Measurements from ENCODE around the gene ZSWIM8. TPM values are rescaled to one million over a fixed set of nuclear protein-coding genes. Genes with fewer than 3 reads are reported as not detected.
"Not testable (repeated sequence)": the region's sequence is repeated elsewhere in the genome, so short reads cannot be mapped to it uniquely, and the experiment has no call there.

The ZSWIM8 gene
- total RNA-seq, 1 donor from 2014 or later = 66.7 TPM

DNA sequence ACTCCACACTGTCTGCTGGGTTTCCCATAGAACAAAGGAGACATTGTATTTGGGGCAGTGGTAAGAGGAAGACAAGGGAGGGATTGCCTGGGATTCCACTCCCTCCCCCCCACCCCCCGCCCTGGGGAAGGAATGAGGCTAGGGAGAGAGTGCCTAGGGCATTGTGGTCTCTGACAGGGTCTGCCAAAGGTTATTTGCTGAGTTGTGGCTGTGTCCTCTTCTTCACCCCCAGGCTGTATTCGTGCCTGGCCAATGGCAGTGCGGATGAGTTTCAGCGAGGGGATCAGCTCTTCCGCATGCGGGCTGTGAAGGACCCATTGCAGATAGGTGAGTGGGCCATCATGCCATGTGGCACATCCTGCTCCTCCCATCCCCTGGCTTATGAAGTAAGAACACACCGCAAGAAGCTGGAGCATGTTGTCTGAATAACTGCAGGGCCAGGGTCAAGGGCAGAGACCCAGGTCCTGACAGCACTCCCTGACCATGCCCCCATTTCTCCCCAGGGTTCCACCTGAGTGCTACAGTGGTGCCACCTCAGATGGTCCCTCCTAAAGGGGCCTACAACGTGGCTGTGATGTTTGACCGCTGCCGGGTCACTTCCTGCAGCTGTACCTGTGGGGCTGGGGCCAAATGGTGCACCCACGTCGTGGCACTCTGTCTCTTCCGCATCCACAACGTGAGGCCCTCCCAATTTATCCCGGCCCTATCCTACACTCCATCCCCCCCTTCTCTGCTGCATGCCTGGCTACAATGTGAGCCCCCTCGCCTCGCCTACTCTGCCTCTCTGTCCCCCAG is 3.7 kb downstream of the ZSWIM8 start:
- peaks cover 1% of the 10 kb centered on the region for H3K36me3 ChIP-seq (ENCODE audit: control insufficient read depth, insufficient read depth, low read length)
- TF ChIP-seq, protein P1, sequence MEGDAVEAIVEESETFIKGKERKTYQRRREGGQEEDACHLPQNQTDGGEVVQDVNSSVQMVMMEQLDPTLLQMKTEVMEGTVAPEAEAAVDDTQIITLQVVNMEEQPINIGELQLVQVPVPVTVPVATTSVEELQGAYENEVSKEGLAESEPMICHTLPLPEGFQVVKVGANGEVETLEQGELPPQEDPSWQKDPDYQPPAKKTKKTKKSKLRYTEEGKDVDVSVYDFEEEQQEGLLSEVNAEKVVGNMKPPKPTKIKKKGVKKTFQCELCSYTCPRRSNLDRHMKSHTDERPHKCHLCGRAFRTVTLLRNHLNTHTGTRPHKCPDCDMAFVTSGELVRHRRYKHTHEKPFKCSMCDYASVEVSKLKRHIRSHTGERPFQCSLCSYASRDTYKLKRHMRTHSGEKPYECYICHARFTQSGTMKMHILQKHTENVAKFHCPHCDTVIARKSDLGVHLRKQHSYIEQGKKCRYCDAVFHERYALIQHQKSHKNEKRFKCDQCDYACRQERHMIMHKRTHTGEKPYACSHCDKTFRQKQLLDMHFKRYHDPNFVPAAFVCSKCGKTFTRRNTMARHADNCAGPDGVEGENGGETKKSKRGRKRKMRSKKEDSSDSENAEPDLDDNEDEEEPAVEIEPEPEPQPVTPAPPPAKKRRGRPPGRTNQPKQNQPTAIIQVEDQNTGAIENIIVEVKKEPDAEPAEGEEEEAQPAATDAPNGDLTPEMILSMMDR (IDR thresholded peaks at IDR 0.05; ENCODE audit: insufficient read depth, low read length, poor library complexity, severe bottlenecking) = no peak

DNA sequence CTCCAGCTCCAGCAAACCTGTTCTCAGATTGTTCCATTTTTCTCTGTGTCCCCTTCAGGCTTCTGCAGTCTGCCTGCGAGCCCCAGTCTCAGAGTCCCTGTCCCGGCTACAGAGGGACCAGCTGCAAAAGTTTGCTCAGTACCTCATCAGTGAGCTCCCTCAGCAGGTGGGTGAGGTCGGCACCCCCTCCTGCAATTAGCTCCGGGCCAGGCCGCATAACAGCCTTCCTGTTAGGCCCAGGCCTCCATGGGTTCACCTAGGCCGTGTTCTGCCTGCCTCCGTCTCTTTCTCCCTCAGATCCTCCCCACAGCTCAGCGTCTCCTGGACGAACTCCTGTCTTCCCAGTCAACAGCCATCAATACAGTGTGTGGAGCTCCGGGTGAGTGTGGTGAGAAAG is 4.3 kb downstream of the ZSWIM8 start:
- no peak for DNase-seq (ENCODE audit: low read depth)
- TF ChIP-seq, protein P1 (IDR thresholded peaks at IDR 0.05; ENCODE audit: insufficient read depth, low read length, poor library complexity, severe bottlenecking) = no peak
- Histone ChIP-seq H3K4me3 (ENCODE audit: low read depth, low read length) (no peak overlapping the region), H3K36me3 (ENCODE audit: control insufficient read depth, insufficient read depth, low read length) (peaks cover 1% of the 10 kb centered on the region), H3K27me3 (ENCODE audit: control insufficient read depth, insufficient read depth, low read length) (no peaks in the 10 kb centered on the region)

More for the DNA sequence above, 3.7 kb downstream of the ZSWIM8 start:
- no peak for DNase-seq (ENCODE audit: low read depth)
- Histone ChIP-seq H3K4me3 (ENCODE audit: low read depth, low read length) (no peak overlapping the region), H3K27me3 (ENCODE audit: control insufficient read depth, insufficient read depth, low read length) (no peaks in the 10 kb centered on the region)

DNA sequence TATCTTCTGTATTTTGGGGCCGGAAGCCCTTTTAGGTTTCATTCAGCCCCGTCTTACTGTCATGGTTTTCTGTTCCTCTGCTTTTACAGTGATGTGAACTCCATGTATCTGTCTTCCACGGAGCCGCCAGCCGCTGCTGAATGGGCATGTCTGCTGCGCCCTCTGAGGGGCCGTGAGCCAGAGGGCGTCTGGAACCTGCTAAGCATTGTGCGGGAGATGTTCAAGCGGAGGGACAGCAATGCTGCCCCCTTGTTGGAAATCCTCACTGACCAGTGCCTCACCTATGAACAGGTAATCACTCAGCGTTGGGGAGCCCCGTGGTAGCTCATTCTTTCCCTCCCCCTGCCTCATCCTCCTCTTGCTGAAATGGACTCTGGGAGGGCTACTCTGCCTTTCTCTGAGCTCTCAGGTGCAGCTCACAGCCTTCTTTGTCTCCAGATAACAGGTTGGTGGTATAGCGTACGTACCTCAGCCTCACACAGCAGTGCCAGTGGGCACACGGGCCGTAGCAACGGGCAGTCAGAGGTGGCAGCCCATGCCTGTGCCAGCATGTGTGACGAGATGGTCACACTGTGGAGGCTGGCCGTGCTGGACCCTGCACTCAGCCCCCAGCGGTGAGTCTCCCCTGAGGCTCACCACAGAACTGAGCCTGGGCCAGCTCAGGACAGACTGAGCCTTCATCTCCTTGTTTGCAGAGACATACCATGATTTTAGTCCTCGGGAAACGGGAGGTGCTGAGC is 5.7 kb downstream of the ZSWIM8 start:
- Histone ChIP-seq H3K36me3 (ENCODE audit: control insufficient read depth, insufficient read depth, low read length) (peaks cover 1% of the 10 kb centered on the region), H3K4me3 (ENCODE audit: low read depth, low read length) (no peak overlapping the region), H3K27me3 (ENCODE audit: control insufficient read depth, insufficient read depth, low read length) (no peaks in the 10 kb centered on the region)
- no peak for DNase-seq (ENCODE audit: low read depth)
- TF ChIP-seq, protein P1 (IDR thresholded peaks at IDR 0.05; ENCODE audit: insufficient read depth, low read length, poor library complexity, severe bottlenecking) = no peak

DNA sequence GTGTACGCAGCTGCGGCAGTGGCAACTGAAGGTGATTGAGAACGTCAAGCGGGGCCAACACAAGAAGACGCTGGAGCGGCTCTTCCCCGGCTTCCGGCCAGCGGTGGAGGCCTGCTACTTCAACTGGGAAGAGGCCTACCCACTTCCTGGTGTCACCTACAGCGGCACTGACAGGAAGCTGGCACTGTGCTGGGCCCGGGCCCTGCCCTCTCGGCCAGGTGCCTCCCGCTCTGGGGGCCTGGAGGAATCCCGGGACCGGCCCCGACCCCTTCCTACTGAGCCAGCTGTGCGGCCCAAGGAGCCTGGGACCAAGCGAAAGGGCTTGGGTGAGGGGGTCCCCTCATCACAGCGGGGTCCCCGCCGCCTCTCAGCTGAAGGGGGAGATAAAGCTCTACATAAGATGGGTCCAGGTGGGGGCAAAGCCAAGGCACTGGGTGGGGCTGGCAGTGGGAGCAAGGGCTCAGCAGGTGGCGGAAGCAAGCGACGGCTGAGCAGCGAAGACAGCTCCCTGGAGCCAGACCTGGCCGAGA is 6.5 kb downstream of the ZSWIM8 start:
- no peak overlapping the region for H3K4me3 ChIP-seq (ENCODE audit: low read depth, low read length)
- TF ChIP-seq, protein P1 (IDR thresholded peaks at IDR 0.05; ENCODE audit: insufficient read depth, low read length, poor library complexity, severe bottlenecking) = no peak
- DNase-seq (ENCODE audit: low read depth) = no peak

DNA sequence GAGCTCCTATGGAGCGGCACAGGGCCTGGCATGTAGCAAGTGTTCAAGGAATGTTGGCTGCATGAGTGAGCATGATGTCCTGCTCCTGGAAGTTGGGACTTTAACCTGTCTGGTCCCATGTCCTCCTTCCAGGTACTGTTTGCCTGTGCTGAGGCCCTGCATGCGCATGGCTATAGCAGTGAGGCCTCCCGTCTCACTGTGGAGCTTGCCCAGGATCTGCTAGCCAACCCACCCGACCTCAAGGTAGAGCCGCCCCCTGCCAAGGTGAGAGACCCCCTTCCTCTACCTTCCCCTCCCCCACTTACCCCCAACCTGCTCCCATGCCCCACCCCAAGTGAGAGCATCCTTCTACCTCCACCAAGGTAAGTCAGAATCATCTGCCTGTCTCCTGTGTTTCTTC is 8.1 kb downstream of the ZSWIM8 start:
- TF ChIP-seq, protein P1 (IDR thresholded peaks at IDR 0.05; ENCODE audit: insufficient read depth, low read length, poor library complexity, severe bottlenecking) = no peak
- Histone ChIP-seq H3K4me3 (ENCODE audit: low read depth, low read length) (no peak overlapping the region), H3K27me3 (ENCODE audit: control insufficient read depth, insufficient read depth, low read length) (no peaks in the 10 kb centered on the region), H3K36me3 (ENCODE audit: control insufficient read depth, insufficient read depth, low read length) (peaks cover 1% of the 10 kb centered on the region)
- no peak for DNase-seq (ENCODE audit: low read depth)

More for the DNA sequence above, 6.5 kb downstream of the ZSWIM8 start:
- Histone ChIP-seq H3K27me3 (ENCODE audit: control insufficient read depth, insufficient read depth, low read length) (no peaks in the 10 kb centered on the region), H3K36me3 (ENCODE audit: control insufficient read depth, insufficient read depth, low read length) (peaks cover 1% of the 10 kb centered on the region)

DNA sequence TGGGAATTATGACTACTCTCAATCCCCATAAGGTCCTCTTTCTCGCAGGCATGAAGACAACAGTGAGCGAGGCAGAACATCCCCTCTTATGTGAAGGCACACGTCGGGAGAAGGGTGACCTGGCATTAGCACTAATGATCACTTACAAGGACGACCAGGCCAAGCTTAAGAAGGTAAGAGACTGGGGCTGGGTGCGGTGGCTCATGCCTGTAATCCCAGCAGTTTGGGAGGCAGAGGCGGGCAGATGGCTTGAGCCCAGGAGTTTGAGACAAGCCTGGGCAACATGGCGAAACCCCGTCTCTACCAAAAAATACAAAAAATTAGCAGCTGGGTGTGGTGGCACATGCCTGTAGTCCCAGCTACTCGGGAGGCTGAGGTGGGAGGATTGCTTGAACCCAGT is 10.1 kb downstream of the ZSWIM8 start:
- not testable (repeated sequence) for H3K36me3 ChIP-seq (ENCODE audit: control insufficient read depth, insufficient read depth, low read length); H3K27me3 ChIP-seq (ENCODE audit: control insufficient read depth, insufficient read depth, low read length); DNase-seq (ENCODE audit: low read depth); H3K4me3 ChIP-seq (ENCODE audit: low read depth, low read length)

DNA sequence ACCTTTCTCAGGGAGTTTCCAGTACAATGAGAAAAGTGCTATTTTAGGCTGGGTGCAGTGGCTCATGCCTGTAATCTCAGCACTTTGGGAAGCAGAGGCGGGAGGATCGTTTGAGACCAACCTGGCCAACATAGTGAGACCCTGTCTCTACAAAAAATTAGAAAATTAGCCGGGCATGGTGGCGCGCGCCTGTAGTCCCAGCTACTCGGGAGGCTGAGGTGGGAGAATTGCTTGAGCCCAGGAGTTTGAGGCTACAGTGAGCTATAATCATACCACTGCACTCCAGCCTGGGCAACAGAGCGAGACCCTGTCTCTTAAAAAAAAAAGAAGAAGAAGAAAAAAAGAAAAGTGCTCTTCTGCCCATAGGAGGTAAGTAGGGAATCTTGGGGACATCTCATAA is 10.6 kb downstream of the ZSWIM8 start:
- not testable (repeated sequence) for H3K27me3 ChIP-seq (ENCODE audit: control insufficient read depth, insufficient read depth, low read length); DNase-seq (ENCODE audit: low read depth); H3K4me3 ChIP-seq (ENCODE audit: low read depth, low read length); H3K36me3 ChIP-seq (ENCODE audit: control insufficient read depth, insufficient read depth, low read length)

Data from kidney epithelial cell (primary cell).